Testis (tissue), 2 donors: ENCODE measurements around the gene BBS1.

Source experiments
- POLR2A ChIP-seq: fragments of 450-650 bp; IDR thresholded peaks from one replicate; pipeline ENCODE4 v1.6.1; 2017; ENCODE audit warnings: antibody characterized with exemption, mild to moderate bottlenecking, moderate library complexity
- TF ChIP-seq, protein P1 (sequence below), 3 experiments: fragments of 450-650 bp in 2 of 3; fragments of 200-600 bp in 1 of 3; sonication (generic) in 1 of 3; IDR thresholded peaks; one replicate each; pipeline ENCODE4 v1.5.1; 2016 to 2019; ENCODE audit warnings: antibody characterized with exemption in 3 of 3, mild to moderate bottlenecking in 2 of 3, moderate library complexity in 1 of 3

GRCh38 chr11:66547662-66548009 is 37.2 kb downstream of the BBS1 start:
- TF ChIP-seq, protein P1, sequence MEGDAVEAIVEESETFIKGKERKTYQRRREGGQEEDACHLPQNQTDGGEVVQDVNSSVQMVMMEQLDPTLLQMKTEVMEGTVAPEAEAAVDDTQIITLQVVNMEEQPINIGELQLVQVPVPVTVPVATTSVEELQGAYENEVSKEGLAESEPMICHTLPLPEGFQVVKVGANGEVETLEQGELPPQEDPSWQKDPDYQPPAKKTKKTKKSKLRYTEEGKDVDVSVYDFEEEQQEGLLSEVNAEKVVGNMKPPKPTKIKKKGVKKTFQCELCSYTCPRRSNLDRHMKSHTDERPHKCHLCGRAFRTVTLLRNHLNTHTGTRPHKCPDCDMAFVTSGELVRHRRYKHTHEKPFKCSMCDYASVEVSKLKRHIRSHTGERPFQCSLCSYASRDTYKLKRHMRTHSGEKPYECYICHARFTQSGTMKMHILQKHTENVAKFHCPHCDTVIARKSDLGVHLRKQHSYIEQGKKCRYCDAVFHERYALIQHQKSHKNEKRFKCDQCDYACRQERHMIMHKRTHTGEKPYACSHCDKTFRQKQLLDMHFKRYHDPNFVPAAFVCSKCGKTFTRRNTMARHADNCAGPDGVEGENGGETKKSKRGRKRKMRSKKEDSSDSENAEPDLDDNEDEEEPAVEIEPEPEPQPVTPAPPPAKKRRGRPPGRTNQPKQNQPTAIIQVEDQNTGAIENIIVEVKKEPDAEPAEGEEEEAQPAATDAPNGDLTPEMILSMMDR (IDR thresholded peaks at IDR 0.05): no peak
- no peak for TF ChIP-seq POLR2A
